Neutrophil (primary cell): ENCODE data around the gene KIAA0825.

Source experiments
- H3K27ac ChIP-seq: fragments of 200-600 bp; sonication (generic); 2 replicates; pipeline ENCODE4 v1.5.1; 2016; ENCODE audit warnings: mild to moderate bottlenecking, moderate library complexity
- H3K27me3 ChIP-seq: fragments of 200-600 bp; sonication (generic); 2 replicates; pipeline ENCODE4 v1.6.0; 2016; ENCODE audit warnings: mild to moderate bottlenecking
- H3K36me3 ChIP-seq: fragments of 200-600 bp; sonication (generic); 2 replicates; pipeline ENCODE4 v1.5.1; 2017
- H3K4me1 ChIP-seq, 2 experiments: fragments of 200-600 bp in 1 of 2; sonication (generic) in 1 of 2; 1 replicate in 1 of 2; 2 replicates in 1 of 2; pipeline versions ENCODE4 v1.5.1 to v1.6.1; 2013 to 2016; ENCODE audit warnings: low read depth in 1 of 2, low read length in 1 of 2, mild to moderate bottlenecking in 1 of 2, moderate library complexity in 1 of 2; ENCODE audit not compliant: control insufficient read depth in 1 of 2, insufficient read depth in 1 of 2
- H3K4me3 ChIP-seq, 2 experiments: fragments of 200-600 bp in 1 of 2; sonication (generic) in 1 of 2; 1 replicate in 1 of 2; 2 replicates in 1 of 2; pipeline ENCODE4 v1.5.1; 2013 to 2016; ENCODE audit warnings: low read depth in 1 of 2, low read length in 1 of 2, mild to moderate bottlenecking in 1 of 2, moderate library complexity in 1 of 2
- H3K9me3 ChIP-seq: fragments of 200-600 bp; sonication (generic); 2 replicates; pipeline ENCODE4 v1.5.1; 2016
- CTCF ChIP-seq: fragments of 200-600 bp; sonication (generic); IDR thresholded peaks from 2 replicates; pipeline ENCODE4 v1.5.1; 2016; ENCODE audit warnings: antibody characterized with exemption

KIAA0825 gene

GRCh38 chr5:94345257-94345656 is 273.1 kb downstream of the KIAA0825 start:
- no peak for TF ChIP-seq CTCF
- no peak overlapping the region for H3K27ac ChIP-seq
- no peaks in the 10 kb centered on the region for H3K36me3 ChIP-seq

DNA sequence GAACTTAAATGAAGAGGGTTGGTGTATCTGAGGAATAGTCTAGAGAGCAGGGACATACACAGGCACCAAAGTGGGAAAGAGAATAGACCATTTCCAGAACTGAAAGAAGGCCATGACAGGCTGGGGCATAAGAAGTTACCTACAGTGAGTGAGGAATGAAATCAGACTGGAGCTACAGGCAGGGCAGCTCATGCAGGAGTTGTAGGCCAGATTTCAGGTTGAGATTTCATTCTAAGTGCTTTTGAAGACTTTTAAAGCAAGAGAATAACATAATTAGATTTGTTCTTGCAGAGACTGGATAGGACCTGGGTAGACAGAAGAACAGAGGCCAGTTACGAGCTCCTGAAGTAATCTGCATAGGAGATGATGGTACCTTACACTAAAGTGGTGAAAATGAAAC is 280.8 kb downstream of the KIAA0825 start:
- Histone ChIP-seq H3K4me1 (no peaks in the 10 kb centered on the region), H3K9me3 (no peaks in the 10 kb centered on the region), H3K4me3 (no peak overlapping the region), H3K27ac (no peak overlapping the region), H3K27me3 (no peaks in the 10 kb centered on the region), H3K36me3 (no peaks in the 10 kb centered on the region)
- TF ChIP-seq CTCF = no peak

More at GRCh38 chr5:94345257-94345656, 273.1 kb downstream of the KIAA0825 start:
- no peaks in the 10 kb centered on the region for H3K27me3 ChIP-seq
- no peaks in the 10 kb centered on the region for H3K9me3 ChIP-seq
- H3K4me1 ChIP-seq = no peaks in the 10 kb centered on the region
- no peak overlapping the region for H3K4me3 ChIP-seq

GRCh38 chr5:94335936-94336335 is 282.5 kb downstream of the KIAA0825 start:
- no peak for TF ChIP-seq CTCF

GRCh38 chr5:94329115-94329514 is 289.3 kb downstream of the KIAA0825 start:
- Histone ChIP-seq H3K4me3 (no peak overlapping the region), H3K36me3 (no peaks in the 10 kb centered on the region), H3K27me3 (no peaks in the 10 kb centered on the region), H3K4me1 (no peaks in the 10 kb centered on the region), H3K9me3 (no peaks in the 10 kb centered on the region), H3K27ac (no peak overlapping the region)
- TF ChIP-seq CTCF = no peak

More at GRCh38 chr5:94335936-94336335, 282.5 kb downstream of the KIAA0825 start:
- Histone ChIP-seq H3K9me3 (no peaks in the 10 kb centered on the region), H3K27ac (no peak overlapping the region), H3K4me1 (no peaks in the 10 kb centered on the region), H3K27me3 (no peaks in the 10 kb centered on the region), H3K36me3 (no peaks in the 10 kb centered on the region), H3K4me3 (no peak overlapping the region)

GRCh38 chr5:94326586-94326985 is 291.8 kb downstream of the KIAA0825 start:
- Histone ChIP-seq H3K27me3 (no peaks in the 10 kb centered on the region), H3K36me3 (no peaks in the 10 kb centered on the region), H3K27ac (no peak overlapping the region), H3K4me1 (no peaks in the 10 kb centered on the region), H3K9me3 (no peaks in the 10 kb centered on the region), H3K4me3 (no peak overlapping the region)
- TF ChIP-seq CTCF = no peak
